ENCODE measurements around the gene CIAO2A.

DNA sequence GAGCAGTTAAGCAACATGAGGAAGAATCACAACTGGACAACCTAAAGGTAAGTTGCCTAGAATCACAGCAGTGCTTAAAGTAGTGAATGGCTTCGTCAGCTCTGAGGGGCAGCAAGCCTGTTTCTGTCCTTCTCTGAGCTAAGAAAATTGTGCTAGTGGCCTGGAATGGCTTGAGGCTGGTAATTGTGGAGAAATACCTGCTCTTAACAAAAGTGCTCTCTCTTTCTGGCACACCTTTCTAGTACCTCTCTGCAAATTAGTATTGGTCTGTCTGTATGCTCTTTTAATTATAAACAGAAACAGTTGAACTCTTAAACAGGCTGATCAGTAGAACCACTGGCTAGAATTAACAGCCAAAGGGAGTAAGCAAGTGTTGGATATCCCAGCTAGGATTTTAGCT, 13.7 kb upstream of the CIAO2A start:
- TF ChIP-seq CTCF (conservative IDR thresholded peaks at IDR 0.05 in 1 of 2, IDR thresholded peaks at IDR 0.05 in 1 of 2; ENCODE audit: extremely low read depth in 1 of 2, insufficient read depth in 1 of 2, low read depth in 1 of 2, low read length in 2 of 2): no peak
- TF ChIP-seq EZH2 (IDR thresholded peaks at IDR 0.05; ENCODE audit: borderline replicate concordance, low read length): no peak

Data from mammary epithelial cell (primary cell).